IMR-90 (cell line): ENCODE results near the gene STK31. TPM values are rescaled to one million over a fixed set of nuclear protein-coding genes. Genes with fewer than 3 reads are reported as not detected.
A peak's percentile ranks its signal among the peaks of the same experiment; 100 is the strongest.

Experiments used
- ATAC-seq: fragments of 200-7000 bp; cut with Tn5 transposase; 2 replicates; pipeline ENCODE4 v1.9.1; 2020; ENCODE audit warnings: low read depth, mild to moderate bottlenecking, moderate library complexity
- BruUV-seq: library from RNA; stranded (reverse); fragments of 400-500 nt; replicated peaks from 2 replicates; lab custom pipeline; 2021; lab: Mats Ljungman, UMichigan
- CTCF ChIA-PET: fragments of 300-600 bp; formaldehyde crosslinking; extraction: SDS; loops from one replicate; lab custom pipeline; 2021; ENCODE audit warnings: antibody characterized with exemption; lab: Yijun Ruan, JAX
- POLR2A ChIA-PET: fragments of 300-600 bp; sonication (Branson Sonifier 250); formaldehyde crosslinking; loops from one replicate; lab custom pipeline; 2022; ENCODE audit warnings: antibody characterized with exemption; ENCODE audit not compliant: unreplicated experiment; lab: Charles Lee
- DNase-seq: peaks from one replicate; pipeline ENCODE4 v3.0.0; 2013
- H2AFZ ChIP-seq: replicated peaks from 2 replicates; pipeline ENCODE3; 2013; ENCODE audit warnings: low read length, mild to moderate bottlenecking; ENCODE audit not compliant: poor library complexity
- H2AK5ac ChIP-seq: 2 replicates; pipeline ENCODE4 v1.6.1; 2013; ENCODE audit warnings: low read depth, low read length, inconsistent platforms
- H2AK9ac ChIP-seq: replicated peaks from 2 replicates; pipeline ENCODE3; 2013; ENCODE audit warnings: mild to moderate bottlenecking, low read depth, low read length, moderate library complexity; ENCODE audit not compliant: poor library complexity
- H2BK120ac ChIP-seq: 2 replicates; pipeline ENCODE4 v1.6.1; 2013; ENCODE audit warnings: low read depth, low read length, inconsistent platforms
- H2BK15ac ChIP-seq: 3 replicates; pipeline ENCODE4 v1.6.1; 2013; ENCODE audit warnings: low read depth, low read length, inconsistent platforms
- H2BK20ac ChIP-seq: 2 replicates; pipeline ENCODE4 v1.6.1; 2013; ENCODE audit warnings: low read depth, mild to moderate bottlenecking, inconsistent platforms, low read length, moderate library complexity
- H2BK5ac ChIP-seq: 2 replicates; pipeline ENCODE4 v1.6.1; 2013; ENCODE audit warnings: mild to moderate bottlenecking, low read depth, low read length, inconsistent platforms; ENCODE audit not compliant: poor library complexity, severe bottlenecking
- H3K14ac ChIP-seq: replicated peaks from 2 replicates; pipeline ENCODE4 v1.6.1; 2013; ENCODE audit warnings: low read depth, low read length, inconsistent platforms
- H3K18ac ChIP-seq: 2 replicates; pipeline ENCODE4 v1.6.1; 2013; ENCODE audit warnings: low read depth, low read length, control low read depth
- H3K23ac ChIP-seq: 2 replicates; pipeline ENCODE4 v1.6.1; 2013; ENCODE audit warnings: low read depth, low read length, inconsistent platforms
- H3K27ac ChIP-seq: 2 replicates; pipeline ENCODE4 v1.5.1; 2013; ENCODE audit warnings: mild to moderate bottlenecking, control low read depth, low read length; ENCODE audit not compliant: insufficient read depth
- H3K27me3 ChIP-seq: 2 replicates; pipeline ENCODE4 v1.6.1; 2013; ENCODE audit warnings: low read length; ENCODE audit not compliant: control insufficient read depth, insufficient read depth
- H3K36me3 ChIP-seq: 2 replicates; pipeline ENCODE4 v1.6.1; 2013; ENCODE audit warnings: low read length, mixed read lengths; ENCODE audit not compliant: control insufficient read depth, insufficient read depth
- H3K4ac ChIP-seq: 2 replicates; pipeline ENCODE4 v1.6.1; 2013; ENCODE audit warnings: low read depth, low read length, inconsistent platforms
- H3K4me1 ChIP-seq: 2 replicates; pipeline ENCODE4 v1.6.1; 2013; ENCODE audit warnings: low read length, mixed read lengths; ENCODE audit not compliant: control insufficient read depth, insufficient read depth
- H3K4me2 ChIP-seq: 2 replicates; pipeline ENCODE4 v1.6.1; 2013; ENCODE audit warnings: low read depth, mild to moderate bottlenecking, control low read depth, low read length, moderate library complexity
- H3K4me3 ChIP-seq: 2 replicates; pipeline ENCODE4 v1.5.1; 2013; ENCODE audit warnings: low read depth, mild to moderate bottlenecking, control low read depth, low read length, moderate library complexity; ENCODE audit not compliant: insufficient read depth
- H3K56ac ChIP-seq: 2 replicates; pipeline ENCODE4 v1.6.1; 2013; ENCODE audit warnings: low read length, inconsistent platforms; ENCODE audit not compliant: insufficient read depth; ENCODE audit errors: extremely low read depth
- H3K79me1 ChIP-seq, 2 experiments: 2 replicates each; pipeline ENCODE4 v1.6.1; 2013; ENCODE audit warnings: low read length in 2 of 2, inconsistent platforms in 1 of 2, low read depth in 1 of 2
- H3K9ac ChIP-seq: 2 replicates; pipeline ENCODE4 v1.6.1; 2013; ENCODE audit warnings: low read depth, low read length, control low read depth
- H3K9me1 ChIP-seq: 2 replicates; pipeline ENCODE4 v1.6.1; 2013; ENCODE audit warnings: low read length, inconsistent platforms; ENCODE audit not compliant: insufficient read depth
- H3K9me3 ChIP-seq: 2 replicates; pipeline ENCODE4 v1.6.1; 2013; ENCODE audit warnings: low read length; ENCODE audit not compliant: control insufficient read depth, insufficient read depth
- H4K20me1 ChIP-seq: 2 replicates; pipeline ENCODE4 v1.6.1; 2013; ENCODE audit warnings: low read length, inconsistent platforms; ENCODE audit not compliant: insufficient read depth
- H4K5ac ChIP-seq: 2 replicates; pipeline ENCODE4 v1.6.1; 2013; ENCODE audit warnings: mild to moderate bottlenecking, low read depth, low read length, control low read depth
- H4K8ac ChIP-seq, 2 experiments: 2 replicates each; pipeline ENCODE4 v1.6.1; 2013; ENCODE audit warnings: low read depth in 2 of 2, low read length in 2 of 2, control low read depth in 1 of 2, inconsistent platforms in 1 of 2
- H4K91ac ChIP-seq: 2 replicates; pipeline ENCODE4 v1.6.1; 2013; ENCODE audit warnings: low read depth, low read length, inconsistent platforms; ENCODE audit not compliant: insufficient read depth
- BHLHE40 ChIP-seq: fragments of 150-350 bp; IDR thresholded peaks from 2 replicates; pipeline ENCODE4 v1.6.1; 2016; ENCODE audit warnings: mild to moderate bottlenecking, low read depth, low read length
- CHD1 ChIP-seq: IDR thresholded peaks from 2 replicates; pipeline ENCODE4 v1.6.1; 2012; ENCODE audit warnings: low read depth, low read length, improper control_type of control experiment
- FOS ChIP-seq: fragments of 150-350 bp; IDR thresholded peaks from 2 replicates; pipeline ENCODE4 v1.6.1; 2016; ENCODE audit warnings: low read depth, low read length
- RAD21 ChIP-seq: IDR thresholded peaks from 2 replicates; pipeline ENCODE4 v1.6.1; 2012; ENCODE audit warnings: low read length, improper control_type of control experiment
- WGBS, 2 experiments: methylation state at CpG; one replicate each; pipeline versions ENCODE4 v1.1.5 to v1.1.7; 2013; ENCODE audit warnings: missing lambda C conversion rate in 2 of 2; ENCODE audit not compliant: insufficient read length in 1 of 2; ENCODE audit errors: extremely low coverage in 2 of 2; 5-methylcytosine and 5-hydroxymethylcytosine counted together
- dilution Hi-C: fragments of 300-500 bp; cut with HindIII; formaldehyde crosslinking; loops from one replicate; pipeline ENCODE4 v1.14.3; 2018; ENCODE audit warnings: low sequenced_read_pairs; ENCODE audit not compliant: unreplicated experiment
- in situ Hi-C: fragments of 300-500 bp; cut with MboI; formaldehyde crosslinking; loops from 3 replicates; pipeline ENCODE4 v1.14.3; 2019; ENCODE audit warnings: low sequenced_read_pairs, inconsistent platforms, mixed read lengths
- intact Hi-C: fragments of 100-400 bp; cut with micrococcal nuclease; formaldehyde crosslinking; loops from 2 replicates; pipeline ENCODE4 v1.10.0; 2022
- polyA plus RNA-seq, 3 experiments: library from polyadenylated mRNA; depleted of rRNA; stranded (reverse); fragments of >200 nt; gene quantifications; 2 replicates each; pipeline ENCODE4 v1.2.3, GENCODE V29; 2012; ENCODE audit warnings: low replicate concordance in 1 of 3
- total RNA-seq: library from RNA; depleted of rRNA; stranded (reverse); fragments of >200 nt; gene quantifications from 2 replicates; pipeline ENCODE4 v1.2.3, GENCODE V29; 2012

The STK31 gene
- total and polyA plus RNA-seq, 2 of the 4 experiments (the other 2 are of a cell fraction), result not detected

DNA sequence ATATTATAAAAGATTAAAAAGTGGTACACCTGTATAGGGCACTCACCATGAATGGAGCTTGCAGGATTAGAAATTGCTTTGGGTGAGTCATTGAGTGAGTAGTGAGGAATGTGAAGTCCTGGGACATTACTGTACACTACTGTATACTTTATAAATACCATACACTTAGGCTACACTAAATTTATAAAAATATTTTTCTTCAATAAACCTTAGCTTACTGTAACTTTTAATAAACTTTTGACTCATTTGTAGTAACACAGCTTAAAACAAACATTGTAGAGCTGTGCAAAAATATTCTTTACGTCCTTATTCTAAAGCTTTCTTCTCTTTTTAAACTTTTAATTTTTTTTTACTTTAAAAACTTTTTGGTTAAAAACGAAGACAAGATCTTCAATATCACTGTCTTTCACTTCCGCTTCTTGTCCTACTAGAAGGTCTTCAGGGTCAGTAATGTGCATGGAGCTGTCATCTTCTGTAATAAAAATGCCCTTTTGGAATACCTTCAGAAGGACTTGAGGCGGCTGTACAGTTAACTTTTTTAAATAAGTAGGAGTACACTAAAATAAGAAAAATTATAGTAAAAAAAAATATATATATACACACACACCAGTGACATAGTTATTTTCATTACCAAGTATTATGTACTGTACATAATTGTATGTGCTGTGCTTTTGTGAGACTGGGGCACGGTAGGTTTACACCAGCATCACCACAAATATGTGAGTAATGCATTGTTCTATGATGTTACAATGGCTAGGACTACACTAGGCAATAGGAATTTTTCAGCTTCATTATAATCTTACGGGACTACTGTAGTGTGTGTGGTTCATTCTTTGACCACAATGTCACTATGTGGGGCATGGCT lies 3.5 kb downstream of the STK31 start:
- TF ChIP-seq FOS, result peak; percentile 67
- peak; percentile 76; the same call in 1 of the 2 replicates for TF ChIP-seq BHLHE40
- no peak for TF ChIP-seq RAD21
- TF ChIP-seq CHD1, result no peak
- Histone ChIP-seq H3K4ac (peak overlapping the region; percentile 62; the same call in 1 of the 2 replicates), H4K5ac (no peak overlapping the region), H3K14ac (no peak overlapping the region), H3K4me2 (peak overlapping the region; percentile 85), H3K9me1 (no peaks in the 10 kb centered on the region), H4K8ac (no peak overlapping the region; a peak in 1 of 4 replicates), H3K36me3 (no peaks in the 10 kb centered on the region), H2AK5ac (no peak overlapping the region), H3K56ac (peak overlapping the region; percentile 70), H3K9me3 (no peaks in the 10 kb centered on the region), H2BK15ac (0 out of 3 replicates have a peak overlapping the region, but pooled peaks have one; percentile 59), H3K4me3 (no peak overlapping the region), H2BK20ac (0 out of 2 replicates have a peak overlapping the region, but pooled peaks have one; percentile 53), H3K23ac (no peak overlapping the region), H2BK120ac (peak overlapping the region; percentile 66; the same call in 1 of the 2 replicates), H3K4me1 (peaks cover 2% of the 10 kb centered on the region; the same call in 1 of the 2 replicates), H3K27me3 (no peaks in the 10 kb centered on the region), H2AK9ac (no peak overlapping the region), H3K27ac (peak overlapping the region; percentile 58; the same call in 1 of the 2 replicates), H4K20me1 (no peaks in the 10 kb centered on the region; the same call in 1 of the 2 replicates), H3K9ac (no peak overlapping the region), H2AFZ (no peak overlapping the region), H3K79me1 (no peaks in the 10 kb centered on the region), H4K91ac (peak overlapping the region; percentile 70; the same call in 1 of the 2 replicates), H3K18ac (peak overlapping the region; percentile 71; the same call in 1 of the 2 replicates), H2BK5ac (peak overlapping the region; percentile 90)
- in situ Hi-C loops (no loop called here), dilution Hi-C loops (loop anchor here (25.0 kb wide), 1 partner anchor 126 kb away; the partner anchor contains the start of gene CCDC126), intact Hi-C loops (loop anchor here (5.0 to 10.0 kb wide), 3 partner anchors 61 to 954 kb away; partner anchors contain the start of gene PALS2)
- POLR2A ChIA-PET, result no interaction called here
- CTCF ChIA-PET, result interaction anchor here (0.6 to 1.2 kb wide), 7 partner anchors 11 to 441 kb away, joined by 3 to 6 read pairs (median 3); no protein-coding TSS in a partner anchor
- no TSS peak for BruUV-seq
- peak; percentile 82 for ATAC-seq
- WGBS, 2 experiments, result no CpG with 5 or more reads among the region's 6 CpGs
- peak; percentile 90 for DNase-seq
